HG03039 (cell line): ENCODE data around the gene YIPF3.

Source experiments
- ATAC-seq: cut with Tn5 transposase; IDR thresholded peaks from one replicate; pipeline ENCODE4 v1.9.1; 2021; ENCODE audit warnings: mild to moderate bottlenecking, moderate library complexity; ENCODE audit not compliant: unreplicated experiment

The YIPF3 gene

DNA sequence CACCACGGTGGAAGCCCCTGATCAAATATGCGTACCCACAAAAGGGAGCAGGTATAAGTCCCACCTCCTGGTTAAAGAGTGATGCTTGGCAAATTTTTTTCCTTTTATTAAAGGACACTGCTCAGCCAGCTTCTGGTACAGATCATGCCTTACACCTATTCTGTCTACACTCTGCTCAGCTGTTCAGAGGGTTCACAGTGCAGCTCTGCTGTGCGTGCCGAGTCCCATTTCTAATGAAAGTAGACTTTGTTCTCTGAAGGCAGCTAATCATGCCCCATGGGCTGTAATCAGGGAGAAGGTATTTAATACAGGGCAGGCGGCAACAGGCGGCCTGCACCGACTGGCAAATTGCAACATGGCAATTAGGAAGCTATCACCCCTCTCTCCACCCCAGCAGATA, 22.9 kb downstream of the YIPF3 start:
- ATAC-seq = no peak

DNA sequence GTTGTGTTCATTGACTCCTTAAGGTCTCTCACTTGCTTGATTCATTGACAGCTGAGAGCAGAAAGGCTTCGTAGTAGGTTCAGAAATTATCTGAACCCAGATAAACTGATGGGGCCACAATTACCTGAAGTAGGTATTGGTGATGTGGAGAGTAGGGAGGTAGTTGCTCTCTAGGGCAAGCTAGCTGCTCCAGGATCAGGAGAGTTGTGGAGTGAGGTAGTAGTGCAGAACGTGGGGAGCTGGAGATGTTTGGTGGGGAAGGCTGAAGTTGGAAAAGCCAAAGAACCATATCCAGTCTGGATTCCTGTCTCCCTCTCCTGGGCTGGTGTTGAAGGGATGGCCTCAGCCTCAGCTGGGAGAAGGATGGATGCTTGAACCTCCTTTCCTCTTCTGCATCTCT, 23.5 kb downstream of the YIPF3 start:
- no peak for ATAC-seq

- no peak for ATAC-seq
Observed at GRCh38 chr6:43492673-43493072, 24.1 kb downstream of the YIPF3 start.

DNA sequence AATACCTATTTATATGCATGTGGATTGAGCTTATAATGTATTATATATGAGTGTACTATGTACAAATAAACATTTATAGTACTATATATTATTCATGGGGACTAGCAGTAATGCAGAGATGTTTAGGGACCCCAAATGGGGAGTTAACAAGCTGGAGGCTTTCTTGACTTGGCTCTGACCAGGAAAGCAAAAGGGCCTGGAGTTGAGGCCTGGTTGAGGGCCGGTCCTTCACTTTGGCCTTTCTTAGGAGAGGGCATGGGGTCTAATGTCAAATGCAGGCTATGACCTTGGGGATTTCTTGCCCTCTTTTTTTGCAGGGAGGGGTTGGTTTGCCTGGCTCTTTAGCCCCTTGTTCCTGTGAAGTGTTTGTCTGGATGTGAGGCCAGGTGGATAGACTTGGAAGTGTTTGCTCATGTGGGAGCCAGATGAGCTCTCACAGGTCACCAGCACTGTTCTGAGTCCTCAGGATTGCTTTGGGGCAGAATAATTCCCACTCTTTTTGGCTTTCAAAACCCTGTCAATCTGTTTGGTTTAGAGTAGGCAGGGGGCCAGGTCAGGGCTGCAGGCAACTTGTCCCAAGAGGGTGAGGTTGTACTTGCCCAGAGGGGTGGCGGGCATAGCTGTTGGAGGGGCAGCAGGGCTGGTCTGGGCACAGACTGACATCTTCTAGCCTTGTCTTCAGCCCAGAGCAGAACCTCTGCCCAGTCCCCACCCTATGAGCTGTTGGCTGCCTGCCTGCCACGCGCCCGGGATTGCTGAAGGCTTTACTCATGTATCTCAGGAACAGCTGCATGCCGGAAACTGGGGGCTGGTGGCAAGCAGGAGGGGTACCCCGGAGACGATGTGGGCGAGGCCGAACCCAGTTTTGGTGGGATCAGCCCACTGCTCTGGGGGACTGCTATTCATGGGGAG, 24.7 kb downstream of the YIPF3 start:
- no peak for ATAC-seq

- ATAC-seq = no peak
Observed at GRCh38 chr6:43490523-43490939, 26.2 kb downstream of the YIPF3 start.

DNA sequence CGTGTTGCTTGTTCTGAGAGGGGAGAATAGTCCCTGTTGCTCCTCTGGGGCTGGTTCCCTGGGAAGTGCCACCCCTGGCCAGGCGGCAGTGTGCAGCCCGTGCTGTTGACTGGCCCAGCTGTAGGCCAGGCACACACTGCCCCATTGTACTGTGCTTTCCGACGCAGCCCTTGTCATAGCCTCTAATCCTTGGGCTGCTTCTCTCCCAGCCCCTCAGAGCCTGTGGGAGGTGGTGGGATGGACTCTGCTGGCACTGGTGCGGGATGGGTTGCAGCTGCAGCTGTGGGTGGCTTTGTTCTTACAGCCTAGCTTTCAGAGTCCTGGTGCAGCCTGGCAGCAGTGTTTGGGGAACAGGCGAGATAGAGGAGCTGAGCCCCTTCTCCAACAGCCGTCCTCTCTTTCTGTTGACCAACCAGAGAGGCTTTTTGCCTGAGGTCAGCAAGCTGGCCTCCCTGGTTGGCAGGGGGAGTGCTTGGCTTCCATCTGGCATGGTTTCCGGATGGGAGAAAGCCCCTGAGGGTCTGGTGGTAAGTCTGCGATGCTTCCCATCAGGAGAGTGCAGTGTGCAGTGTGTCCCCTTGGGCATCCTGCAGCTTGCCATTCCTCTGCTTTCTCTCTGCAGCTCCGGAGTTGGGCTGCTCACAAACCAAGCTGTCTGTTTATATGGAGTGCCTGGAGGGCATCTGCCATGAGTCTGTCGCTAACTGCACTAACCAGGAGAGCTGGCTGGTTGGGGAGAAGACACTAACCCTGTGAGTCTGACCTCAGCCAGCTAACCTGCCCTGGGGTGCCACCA, 27.3 kb downstream of the YIPF3 start:
- no peak for ATAC-seq

GRCh38 chr6:43488667-43489276, 28.0 kb downstream of the YIPF3 start:
- no peak for ATAC-seq

DNA sequence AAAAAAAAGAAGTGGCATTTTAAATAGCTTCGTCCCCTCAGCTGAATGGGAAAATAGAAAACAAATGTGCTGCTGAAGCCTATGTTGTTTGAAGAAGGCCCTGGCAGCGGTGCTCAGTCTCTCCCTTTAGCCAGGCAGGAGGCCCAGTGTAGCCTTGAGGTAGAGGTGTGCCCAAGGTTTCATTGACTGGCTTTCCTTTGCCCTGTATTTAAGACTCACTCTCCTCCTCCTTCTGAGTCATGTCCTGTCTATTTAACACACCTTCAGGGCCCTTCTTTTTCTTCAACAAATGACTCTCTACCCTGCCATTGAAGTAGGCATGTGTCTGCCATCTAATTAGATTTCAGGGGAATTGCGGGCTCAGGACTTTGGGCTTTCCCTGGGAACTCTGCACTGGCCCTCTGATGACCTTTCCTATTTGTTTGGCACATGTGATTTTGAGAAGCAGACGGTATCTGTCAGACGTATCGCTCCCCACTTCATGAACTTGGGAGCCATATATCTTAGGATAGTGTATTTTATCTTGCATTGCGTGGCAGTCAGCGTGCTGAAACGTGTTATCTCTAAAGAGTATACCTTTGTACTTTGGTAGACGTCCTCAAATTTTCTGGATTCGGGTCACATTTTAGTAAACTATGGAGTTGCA, 35.0 kb downstream of the YIPF3 start:
- ATAC-seq = no peak

DNA sequence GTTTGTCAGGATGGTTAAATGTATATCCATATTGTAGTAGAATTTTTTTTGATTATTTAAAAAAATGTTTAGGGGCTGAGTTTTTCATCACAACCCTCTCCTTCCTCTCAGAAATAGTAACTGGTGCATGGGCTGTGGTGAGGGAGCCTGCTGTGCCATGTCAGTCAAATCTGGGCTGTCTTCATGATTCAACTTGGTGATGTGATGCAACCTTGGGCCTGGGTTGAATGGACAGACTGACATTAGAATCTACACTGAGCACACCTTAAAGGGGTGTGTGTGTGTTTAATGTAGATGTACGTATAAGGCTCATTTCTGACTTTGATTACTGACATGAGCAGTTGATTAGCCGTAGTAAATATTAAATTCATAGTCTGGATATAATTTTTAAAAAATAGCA, 35.7 kb downstream of the YIPF3 start:
- ATAC-seq = no peak

DNA sequence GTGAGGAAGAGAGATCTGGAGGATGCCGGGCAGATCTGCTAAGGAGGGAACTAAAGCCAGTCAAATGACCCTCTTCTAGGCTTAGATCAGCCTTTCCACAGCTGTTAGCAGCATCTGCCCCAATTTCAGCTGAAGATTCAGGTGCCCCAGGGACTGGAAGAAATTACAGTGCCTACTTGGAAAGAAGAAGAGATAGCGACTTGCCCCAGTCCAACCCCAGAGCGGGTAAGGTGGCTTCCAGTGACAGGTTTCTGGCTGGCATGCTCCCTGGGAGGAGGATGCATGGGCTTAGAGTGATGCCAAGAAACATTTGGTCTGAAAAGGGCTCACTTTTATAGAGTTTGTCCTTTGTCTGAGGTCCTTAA, 38.7 kb downstream of the YIPF3 start:
- no peak for ATAC-seq

- peak; percentile 87 for ATAC-seq
Observed at GRCh38 chr6:43477235-43478007, 39.3 kb downstream of the YIPF3 start, which contains the start of gene TJAP1. Gene TJAP1, plus strand, starts transcription at chr6:43477570. Its CDS starts 21,432 bp downstream, at chr6:43499002.

- ATAC-seq = no peak
Observed at GRCh38 chr6:43476746-43477145, 40.0 kb downstream of the YIPF3 start.

DNA sequence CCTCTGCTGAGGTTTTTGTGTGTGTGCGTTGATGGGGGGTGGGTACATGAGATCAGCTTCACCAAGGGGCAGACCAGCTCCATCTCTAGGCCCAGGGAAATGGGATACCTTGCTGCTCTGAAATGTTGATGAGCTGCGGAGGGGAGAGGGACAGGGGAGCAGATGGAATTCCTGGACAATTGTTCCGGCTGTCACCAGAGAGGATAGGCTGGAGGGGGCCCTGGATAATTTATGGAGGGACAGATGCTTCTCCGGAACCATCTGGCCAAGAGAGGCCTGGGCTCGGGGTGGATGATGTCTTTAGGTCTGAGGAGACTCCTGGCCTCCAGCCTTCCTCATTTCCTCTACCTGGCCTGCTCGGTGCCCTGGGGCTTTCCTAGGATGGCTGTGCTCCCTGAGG, 41.2 kb downstream of the YIPF3 start:
- ATAC-seq = no peak

DNA sequence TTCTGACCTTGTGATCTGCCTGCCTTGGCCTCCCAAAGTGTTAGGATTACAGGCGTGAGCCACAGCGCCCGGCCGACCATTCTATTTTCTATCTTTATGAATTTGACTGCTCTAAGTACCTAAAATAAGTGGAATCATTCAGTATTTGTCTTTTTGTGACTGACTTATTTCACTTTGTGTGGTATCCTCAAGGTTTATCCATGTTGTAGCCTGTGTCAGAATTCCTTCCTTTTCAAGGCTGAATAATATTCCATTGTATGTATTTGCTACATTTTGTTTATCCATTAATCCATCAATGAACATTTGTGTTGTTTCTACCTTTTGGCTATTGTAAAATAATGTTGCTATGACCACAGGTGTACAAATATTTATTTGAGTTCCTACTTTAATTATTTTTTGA, 44.2 kb downstream of the YIPF3 start:
- ATAC-seq = no peak

DNA sequence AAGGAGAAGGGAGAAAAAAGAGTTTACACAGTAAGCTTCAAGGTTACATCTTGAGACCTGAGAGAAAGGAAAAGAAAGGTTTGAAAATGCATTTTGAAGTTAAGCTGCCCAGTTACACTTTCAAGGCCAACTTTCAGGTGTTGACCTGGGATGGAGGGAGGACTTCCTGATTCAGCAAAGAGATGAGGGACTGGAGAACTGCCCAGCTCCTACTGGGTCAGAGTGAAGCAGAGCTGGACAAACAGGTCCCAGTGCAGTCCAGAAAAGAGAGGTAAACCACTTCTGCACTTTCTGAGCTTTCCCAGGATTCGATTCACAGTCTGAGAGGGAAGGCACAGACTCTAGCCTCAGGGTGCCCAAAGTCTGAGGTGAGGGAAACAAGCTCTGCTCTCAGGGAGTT, 45.3 kb downstream of the YIPF3 start:
- no peak for ATAC-seq

GRCh38 chr6:43469947-43470346, 46.8 kb downstream of the YIPF3 start:
- no peak for ATAC-seq

- ATAC-seq = no peak
Observed at GRCh38 chr6:43468748-43469681, 47.7 kb downstream of the YIPF3 start.

- ATAC-seq = no peak
Observed at GRCh38 chr6:43468240-43468639, 48.5 kb downstream of the YIPF3 start.

DNA sequence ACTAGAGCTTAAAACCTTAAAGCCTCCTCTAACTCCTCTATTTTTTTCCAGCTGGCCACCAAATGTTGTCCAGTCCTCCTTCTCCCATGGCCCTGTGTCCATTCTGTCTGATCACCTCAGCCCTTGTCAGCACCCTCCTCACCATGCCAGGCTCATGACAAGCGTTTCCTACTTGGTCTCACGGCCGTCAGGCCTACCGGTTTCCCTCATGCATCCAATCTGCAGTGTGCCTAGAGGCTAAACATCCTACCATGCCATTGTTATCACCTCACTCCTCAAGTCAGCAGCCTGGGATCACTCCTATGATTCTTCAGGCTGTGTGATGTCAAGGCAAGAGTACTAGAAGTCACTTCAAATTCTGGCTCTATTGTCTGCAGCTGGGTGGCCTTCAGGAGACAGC, 49.0 kb downstream of the YIPF3 start:
- ATAC-seq = no peak
